Hepatocyte (in vitro differentiated cells): ENCODE measurements around the gene PRR29.

Experiments used
- EZH2 ChIP-seq: fragments of 200-600 bp; sonication (generic); IDR thresholded peaks from 2 replicates; pipeline ENCODE4 v1.6.1; 2016; ENCODE audit warnings: antibody characterized with exemption, mild to moderate bottlenecking, borderline replicate concordance
- EZH2phosphoT487 ChIP-seq: fragments of 200-600 bp; sonication (generic); IDR thresholded peaks from one replicate; pipeline ENCODE4 v1.6.1; 2018; ENCODE audit warnings: antibody characterized with exemption, mild to moderate bottlenecking, low read depth, moderate library complexity; ENCODE audit not compliant: unreplicated experiment, severe bottlenecking

GRCh38 chr17:63978272-63979200 is 19.6 kb upstream of the PRR29 start:
- TF ChIP-seq EZH2phosphoT487 (no peak), EZH2 (no peak)
